ENCODE data around the gene CCNI.

- no peak for TF ChIP-seq CTCF (IDR thresholded peaks at IDR 0.05; ENCODE audit: borderline replicate concordance, extremely low read depth, low read length, poor library complexity, severe bottlenecking)
- TF ChIP-seq EZH2 (IDR thresholded peaks at IDR 0.05; ENCODE audit: borderline replicate concordance, low read depth, low read length, severe bottlenecking) = no peak
Observed at GRCh38 chr4:77021614-77022089, 54.1 kb downstream of the CCNI start.

All from DND-41 (cell line).